ENCODE results near the gene HDGFL2. TPM values are rescaled to one million over a fixed set of nuclear protein-coding genes. Genes with fewer than 3 reads are reported as not detected.

Gene HDGFL2
- total and polyA plus RNA-seq, 10 of the 15 experiments (the other 5 are each of a cell fraction or from before 2014, with no cell fraction given), result 0.16 to 56.9 (median 25.3) TPM

DNA sequence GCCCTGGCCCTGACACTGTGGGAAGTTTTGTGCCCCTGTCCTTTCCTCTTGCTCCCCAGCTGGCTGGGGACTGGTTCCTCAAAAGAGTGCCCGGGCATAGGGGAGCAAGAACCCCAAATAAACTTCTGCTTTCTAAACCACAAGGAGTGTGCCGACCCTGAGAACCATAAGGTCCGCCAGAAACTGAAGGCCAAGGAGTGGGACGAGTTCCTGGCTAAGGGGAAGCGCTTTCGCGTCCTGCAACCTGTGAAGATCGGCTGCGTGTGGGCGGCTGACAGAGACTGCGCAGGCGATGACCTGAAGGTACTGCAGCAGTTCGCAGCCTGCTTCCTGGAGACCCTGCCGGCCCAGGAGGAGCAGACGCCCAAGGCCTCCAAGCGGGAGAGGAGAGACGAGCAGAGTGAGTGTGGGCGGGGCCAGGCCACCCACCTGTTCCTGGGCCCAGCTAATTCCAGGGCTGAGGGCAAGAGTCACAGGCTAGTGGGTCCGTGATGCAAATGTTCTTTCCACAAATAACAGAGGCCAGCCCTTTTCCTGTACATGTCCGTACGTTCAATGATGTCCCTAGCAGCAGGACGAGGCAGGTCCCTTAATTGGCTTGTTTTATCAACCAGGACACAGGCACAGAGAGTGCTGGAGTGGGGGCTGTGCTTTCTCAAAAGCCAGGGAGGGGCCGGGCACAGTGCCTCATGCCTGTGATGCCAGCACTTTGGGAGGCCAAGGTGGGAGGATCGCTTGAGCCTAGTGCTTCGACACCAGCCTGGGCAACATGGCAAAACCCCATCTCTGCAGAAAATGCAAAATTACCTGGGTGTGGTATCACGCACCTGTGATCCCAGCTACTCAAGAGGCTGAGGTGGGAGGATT, 40.1 kb upstream of the HDGFL2 start:
- Histone ChIP-seq H3K9ac (ENCODE audit: control insufficient read depth, insufficient read depth, low read length) (peak overlapping the region; percentile 35; the same call in 1 of the 2 replicates), H3K36me3 (ENCODE audit: control insufficient read depth in 2 of 2, insufficient read depth in 2 of 2, low read length in 1 of 2) (peaks cover 22 to 40% of the 10 kb centered on the region in 2 experiments), H3K4me3 (no peak overlapping the region), H3K9me3 (replicated peaks; ENCODE audit: control insufficient read depth, insufficient read depth, low read length) (no peaks in the 10 kb centered on the region), H3K4me1 (ENCODE audit: control insufficient read depth, insufficient read depth, low read length) (peaks cover 21% of the 10 kb centered on the region), H4K20me1 (ENCODE audit: control insufficient read depth, insufficient read depth) (no peaks in the 10 kb centered on the region), H3K27ac (ENCODE audit: control insufficient read depth, insufficient read depth) (peak overlapping the region; percentile 74), H3K27me3 (replicated peaks in 1 of 2; ENCODE audit: control insufficient read depth in 2 of 2, insufficient read depth in 2 of 2, low read length in 1 of 2) (no peaks in the 10 kb centered on the region), H2AFZ (ENCODE audit: control insufficient read depth, low read depth, low read length) (peak overlapping the region; percentile 61), H3K79me2 (ENCODE audit: control insufficient read depth, insufficient read depth, low read length) (no peaks in the 10 kb centered on the region), H3K4me2 (ENCODE audit: control insufficient read depth, insufficient read depth) (peak overlapping the region; percentile 72)
- intact Hi-C loops (cut with micrococcal nuclease; ENCODE audit: unreplicated experiment), result no loop called here
- ATAC-seq, result peak; percentile 43
- BruUV-seq (replicated peaks), result no TSS peak
- ChIA-PET CTCF (no interaction called here), RAD21 (ENCODE audit: unreplicated experiment) (no interaction called here), POLR2A (no interaction called here), SMC1A (ENCODE audit: uncharacterized antibody, unreplicated experiment) (no interaction called here)
- peak; percentile 50 for TF ChIP-seq IKZF1 (conservative IDR thresholded peaks at IDR 0.05)
- peak; percentile 76 for TF ChIP-seq EED (IDR thresholded peaks at IDR 0.05; ENCODE audit: low read depth)
- peak in 1 of 2 experiments; percentile 68; a peak in 2 of 3 replicates for TF ChIP-seq EGR1 (IDR thresholded peaks at IDR 0.05; ENCODE audit: borderline replicate concordance in 1 of 2, low read depth in 2 of 2, low read length in 2 of 2)
- TF ChIP-seq TCF3 (IDR thresholded peaks at IDR 0.05; ENCODE audit: borderline replicate concordance, insufficient read depth, low read depth, low read length), result no peak
- TF ChIP-seq SMAD5 (IDR thresholded peaks at IDR 0.05; ENCODE audit: low read depth), result no peak
- peak; percentile 61 for TF ChIP-seq RUNX3 (IDR thresholded peaks at IDR 0.05; ENCODE audit: low read length)
- 0 out of 2 replicates have a peak, but pooled peaks have one; percentile 20 for TF ChIP-seq TCF12 (IDR thresholded peaks at IDR 0.05; ENCODE audit: low read depth, low read length)
- 0 out of 2 replicates have a peak, but pooled peaks have one; percentile 12 for TF ChIP-seq SPI1 (IDR thresholded peaks at IDR 0.05; ENCODE audit: borderline replicate concordance, insufficient read depth, low read depth, low read length)
- no peak for TF ChIP-seq JUND (IDR thresholded peaks at IDR 0.05; ENCODE audit: low read depth, low read length)
- peak in 1 of 2 experiments; percentile 37; a peak in 2 of 4 replicates for TF ChIP-seq IKZF2 (IDR thresholded peaks at IDR 0.05)
- peak; percentile 14; the same call in 1 of the 2 replicates for TF ChIP-seq RELB (IDR thresholded peaks at IDR 0.05; ENCODE audit: low read depth)
- TF ChIP-seq, protein P1, sequence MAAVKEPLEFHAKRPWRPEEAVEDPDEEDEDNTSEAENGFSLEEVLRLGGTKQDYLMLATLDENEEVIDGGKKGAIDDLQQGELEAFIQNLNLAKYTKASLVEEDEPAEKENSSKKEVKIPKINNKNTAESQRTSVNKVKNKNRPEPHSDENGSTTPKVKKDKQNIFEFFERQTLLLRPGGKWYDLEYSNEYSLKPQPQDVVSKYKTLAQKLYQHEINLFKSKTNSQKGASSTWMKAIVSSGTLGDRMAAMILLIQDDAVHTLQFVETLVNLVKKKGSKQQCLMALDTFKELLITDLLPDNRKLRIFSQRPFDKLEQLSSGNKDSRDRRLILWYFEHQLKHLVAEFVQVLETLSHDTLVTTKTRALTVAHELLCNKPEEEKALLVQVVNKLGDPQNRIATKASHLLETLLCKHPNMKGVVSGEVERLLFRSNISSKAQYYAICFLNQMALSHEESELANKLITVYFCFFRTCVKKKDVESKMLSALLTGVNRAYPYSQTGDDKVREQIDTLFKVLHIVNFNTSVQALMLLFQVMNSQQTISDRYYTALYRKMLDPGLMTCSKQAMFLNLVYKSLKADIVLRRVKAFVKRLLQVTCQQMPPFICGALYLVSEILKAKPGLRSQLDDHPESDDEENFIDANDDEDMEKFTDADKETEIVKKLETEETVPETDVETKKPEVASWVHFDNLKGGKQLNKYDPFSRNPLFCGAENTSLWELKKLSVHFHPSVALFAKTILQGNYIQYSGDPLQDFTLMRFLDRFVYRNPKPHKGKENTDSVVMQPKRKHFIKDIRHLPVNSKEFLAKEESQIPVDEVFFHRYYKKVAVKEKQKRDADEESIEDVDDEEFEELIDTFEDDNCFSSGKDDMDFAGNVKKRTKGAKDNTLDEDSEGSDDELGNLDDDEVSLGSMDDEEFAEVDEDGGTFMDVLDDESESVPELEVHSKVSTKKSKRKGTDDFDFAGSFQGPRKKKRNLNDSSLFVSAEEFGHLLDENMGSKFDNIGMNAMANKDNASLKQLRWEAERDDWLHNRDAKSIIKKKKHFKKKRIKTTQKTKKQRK (IDR thresholded peaks at IDR 0.05; ENCODE audit: low read depth, low read length), result no peak
- TF ChIP-seq POLR2A (IDR thresholded peaks at IDR 0.05; ENCODE audit: low read depth, low read length), result peak; percentile 48
- peak; percentile 12 for DNase-seq (ENCODE audit: low read depth, low spot score)
- 41% methylated on average over 26 of the region's 26 CpGs for WGBS (ENCODE audit: insufficient coverage, insufficient replicate concordance, low lambda C conversion rate, missing lambda C conversion rate)
- in situ Hi-C loops (cut with MboI), result no loop called here
- FAIRE-seq, result no peak

Data from GM12878 (cell line).